Activated T-helper 1 cell treated with anti-CD3 and anti-CD28 coated beads, Interleukin-2, amount 50 U/mL, for 16 hours (primary cell): Measurements from ENCODE around the gene YRDC.

ENCODE experiments used
- DNase-seq, 2 donors: peaks; one replicate each; pipeline ENCODE4 v3.0.0-alpha.2; 2020; ENCODE audit warnings: low read depth in 1 of 2, low spot score in 1 of 2

YRDC gene

DNA sequence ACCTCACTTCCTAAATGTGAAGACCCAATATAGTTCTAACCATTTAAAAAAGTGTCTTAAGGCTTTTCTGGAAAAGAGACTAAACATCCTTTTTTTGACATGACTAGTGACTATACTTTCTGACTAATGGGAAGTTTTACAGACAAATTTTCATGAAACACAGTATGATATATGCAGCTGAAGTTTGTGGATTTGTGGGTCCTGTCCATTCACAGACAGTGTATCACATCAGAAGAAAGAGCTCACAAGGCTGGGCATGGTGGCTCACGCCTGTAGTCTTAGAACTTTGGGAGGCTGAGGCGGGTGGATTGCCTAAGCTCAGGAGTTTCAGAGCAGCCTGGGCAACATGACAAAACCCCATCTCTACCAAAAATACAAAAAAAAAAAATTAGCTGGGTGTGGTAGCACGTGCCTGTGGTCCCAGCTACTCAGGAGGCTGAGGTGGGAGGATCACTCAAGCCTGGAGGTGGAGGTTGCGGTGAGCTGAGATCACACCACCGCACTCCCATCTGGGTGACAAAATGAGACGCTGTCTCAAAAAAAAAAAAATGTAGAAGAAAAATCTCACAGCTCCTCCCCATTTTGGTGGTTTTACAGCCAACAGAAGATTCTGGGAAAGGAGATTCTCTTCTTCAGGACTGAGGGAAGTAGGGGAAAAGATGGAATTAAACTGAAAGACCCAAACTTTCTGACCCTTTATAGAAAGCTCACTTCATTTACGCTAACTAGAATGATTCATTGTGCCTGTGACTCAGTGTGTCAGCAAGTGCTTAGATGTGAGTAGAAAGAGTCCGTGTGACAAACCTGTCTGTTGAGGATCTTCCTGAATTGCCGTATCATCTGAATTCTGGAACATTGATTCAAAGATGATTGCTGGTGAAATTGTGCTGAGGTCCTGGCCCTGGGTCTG lies 15.2 kb upstream of the YRDC start:
- no peak for DNase-seq

DNA sequence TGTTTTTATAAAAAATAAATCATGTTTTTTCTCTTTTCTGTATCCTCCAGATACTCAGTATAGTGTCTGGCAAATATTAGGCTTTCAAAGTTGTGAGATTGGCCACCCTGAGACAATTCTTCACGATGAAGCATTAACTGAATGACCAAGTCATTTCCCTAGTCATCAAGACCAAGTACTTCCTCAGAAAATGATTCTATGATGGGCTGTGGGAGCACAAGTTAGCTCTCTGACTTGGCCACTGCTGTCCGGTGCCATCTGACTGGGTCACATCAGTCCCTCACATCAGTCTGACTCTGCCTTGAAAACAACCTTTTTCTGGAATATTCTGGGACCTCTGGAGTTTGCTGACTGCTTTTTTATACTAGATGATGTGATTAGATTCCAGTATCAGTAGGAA lies 13.5 kb upstream of the YRDC start:
- no peak for DNase-seq

DNA sequence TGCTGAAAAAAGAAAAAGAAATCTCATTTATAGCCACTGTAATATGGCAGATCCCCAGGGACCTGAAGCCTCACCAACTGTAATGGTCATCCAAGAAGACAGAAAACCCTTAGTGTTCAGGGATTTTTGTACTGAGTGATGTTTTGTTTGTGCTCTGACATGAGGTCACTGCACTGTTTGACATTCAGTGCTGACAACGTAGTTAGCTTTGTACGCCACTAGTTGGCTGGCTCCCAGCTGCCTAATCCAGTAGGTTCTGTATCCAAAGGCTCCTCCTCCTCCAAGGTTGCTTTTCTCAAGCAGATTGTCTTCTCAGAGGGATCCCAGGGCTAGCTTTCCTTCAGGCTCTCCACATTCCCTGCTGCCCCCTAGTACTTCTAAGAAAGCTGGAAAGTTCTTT lies 9.5 kb upstream of the YRDC start:
- DNase-seq, result no peak

DNA sequence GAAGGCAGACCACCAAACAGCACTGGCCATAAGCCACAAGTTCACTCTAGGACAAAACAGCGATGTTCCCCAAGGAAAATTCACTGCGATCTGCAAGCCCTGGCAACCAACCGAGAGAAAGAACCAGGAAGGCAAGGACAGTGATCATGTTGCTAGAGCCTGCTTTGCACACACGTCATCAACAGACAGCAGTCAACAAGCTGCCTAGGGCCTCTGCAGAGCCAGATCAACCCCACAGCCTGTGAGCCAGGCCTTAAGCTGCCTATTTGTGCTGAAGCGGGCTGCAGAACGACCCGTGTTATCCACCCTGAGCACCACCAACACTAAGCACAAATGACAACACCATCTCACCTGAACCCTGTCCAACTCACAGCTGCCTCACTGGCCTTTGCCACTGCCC lies 6.2 kb upstream of the YRDC start:
- DNase-seq, result no peak

DNA sequence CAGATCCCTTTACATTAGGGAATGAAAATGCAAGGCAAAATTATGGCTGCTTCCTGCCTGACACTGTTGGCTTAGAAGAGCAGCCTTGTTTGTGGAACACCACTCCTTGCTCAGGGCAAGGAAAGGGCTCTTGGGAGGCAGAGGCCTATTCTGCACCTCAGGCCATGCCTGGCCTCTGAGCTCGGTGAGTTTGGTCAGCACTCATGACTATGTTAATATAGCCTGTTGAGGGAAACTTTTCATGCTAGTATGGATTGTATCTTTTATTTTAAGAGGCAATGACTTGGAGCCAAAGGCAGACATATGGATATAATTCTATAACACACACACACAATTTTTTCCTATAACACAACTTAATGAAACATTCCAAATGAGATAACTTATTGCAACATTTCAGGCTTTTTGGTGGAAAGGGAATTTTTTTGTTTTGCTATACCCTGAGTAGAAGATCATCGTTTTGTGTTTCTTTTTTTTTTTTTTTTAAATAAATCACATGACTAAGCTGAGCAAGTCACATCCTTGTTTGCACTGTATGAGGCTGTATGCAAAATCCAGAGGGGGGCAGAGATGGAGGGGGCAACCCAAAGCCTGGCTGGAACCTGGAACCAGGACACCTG lies 5.6 kb upstream of the YRDC start:
- DNase-seq, result no peak

DNA sequence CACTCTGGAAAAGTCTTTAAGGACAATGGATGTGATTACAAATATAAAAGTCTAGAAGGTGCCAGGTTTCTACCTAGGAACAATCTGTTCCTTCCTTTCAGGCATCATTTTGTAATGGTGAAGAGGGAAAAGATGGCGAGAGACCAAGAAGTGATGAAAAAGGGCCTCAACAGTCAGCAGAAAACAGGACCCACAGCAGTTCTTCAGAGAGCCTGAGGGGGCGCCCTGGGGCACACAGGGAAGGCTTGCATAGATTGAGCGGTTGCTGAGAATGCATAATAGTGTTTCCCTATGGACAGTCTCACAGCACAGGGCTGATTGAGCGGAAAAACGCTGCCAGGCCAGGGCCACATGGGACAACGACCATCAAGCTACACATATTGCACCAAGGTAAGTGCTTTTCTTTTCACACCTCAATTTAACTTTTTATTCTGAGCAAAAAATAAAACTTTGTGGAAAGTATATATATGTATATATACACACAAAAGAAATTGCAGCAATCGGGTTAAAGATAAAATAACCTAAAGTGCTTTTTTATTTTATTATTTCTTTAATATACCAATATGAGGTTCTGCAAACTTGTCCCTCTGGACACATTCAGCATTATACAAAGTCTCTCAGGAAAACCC lies 3.1 kb upstream of the YRDC start:
- peak; percentile 26 to 40 for DNase-seq

DNA sequence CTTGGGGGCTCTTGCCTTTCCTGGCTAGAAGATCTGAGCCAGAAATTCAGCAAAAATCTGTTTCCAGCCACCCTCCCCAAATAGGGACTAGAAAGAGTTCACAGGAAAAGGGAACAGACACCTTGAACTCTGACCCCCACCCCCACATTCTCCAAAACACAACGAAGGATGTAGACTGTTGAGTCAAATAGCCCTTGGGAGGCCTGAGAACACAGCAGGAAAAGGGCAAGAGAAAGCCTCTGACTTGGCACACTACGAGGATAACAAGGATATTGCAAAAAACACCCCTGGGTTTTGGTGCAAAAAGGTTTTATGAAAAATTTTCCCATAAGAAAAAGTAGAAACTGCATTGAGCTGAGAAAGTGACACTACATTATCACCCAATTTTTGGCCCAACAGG lies 1.9 kb upstream of the YRDC start:
- DNase-seq, result no peak

DNA sequence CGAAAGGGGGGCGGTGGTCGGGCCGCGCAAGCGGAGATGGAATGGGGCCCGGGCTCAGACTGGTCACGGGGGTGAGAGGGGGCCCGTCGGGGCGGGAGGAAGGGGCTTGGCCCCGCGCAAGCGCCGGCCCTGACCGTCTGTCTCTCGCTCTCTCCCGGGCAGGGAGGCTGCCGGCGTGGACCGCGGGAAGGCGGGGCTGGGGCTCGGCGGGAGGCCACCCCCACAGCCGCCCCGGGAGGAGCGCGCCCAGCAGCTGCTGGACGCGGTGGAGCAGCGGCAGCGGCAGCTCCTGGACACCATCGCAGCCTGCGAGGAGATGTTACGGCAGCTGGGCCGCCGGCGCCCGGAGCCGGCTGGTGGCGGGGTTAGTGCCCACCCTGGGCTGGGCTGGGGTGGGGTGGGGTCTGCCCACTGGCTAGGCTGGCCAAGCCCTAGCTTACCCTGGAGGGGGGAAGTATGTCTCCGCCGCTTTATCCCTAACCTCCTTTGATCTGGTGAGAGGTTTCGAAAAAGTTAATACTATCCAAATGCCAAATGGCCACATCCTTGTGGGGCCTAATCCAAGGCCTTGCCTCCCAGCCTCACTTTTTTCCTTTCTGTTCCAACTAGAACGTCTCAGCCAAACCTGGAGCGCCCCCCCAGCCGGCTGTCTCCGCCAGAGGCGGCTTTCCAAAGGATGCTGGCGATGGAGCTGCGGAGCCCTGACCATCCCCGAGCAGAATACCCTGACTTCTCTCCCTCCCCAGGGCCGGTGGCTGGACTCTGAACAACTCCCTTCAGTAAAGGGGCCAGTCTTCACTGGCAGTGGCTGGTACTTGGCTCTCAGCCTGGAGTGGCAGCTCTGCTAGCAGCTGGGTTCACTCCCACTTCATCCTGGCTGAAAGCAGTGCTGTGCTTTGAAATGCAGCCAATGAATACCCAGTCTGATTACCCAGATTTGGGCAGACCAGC lies 636 bp upstream of the YRDC start:
- no peak for DNase-seq

DNA sequence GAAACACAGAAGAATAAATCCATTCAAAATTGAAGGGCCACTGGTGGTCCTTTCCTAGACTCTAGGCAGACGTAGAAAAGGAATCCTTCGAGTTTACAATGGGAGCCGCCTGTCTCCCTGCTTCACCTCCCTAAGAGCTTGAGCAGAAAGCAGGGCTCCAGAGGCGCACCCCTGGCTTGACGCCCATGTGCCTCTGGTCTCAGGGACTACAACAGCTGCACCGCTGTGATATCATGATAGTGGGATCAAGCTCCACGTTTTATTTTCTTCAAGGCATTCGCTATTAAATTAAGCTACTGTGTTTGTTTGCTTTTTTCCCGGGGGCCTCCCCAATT lies 821 bp downstream of the YRDC start:
- DNase-seq, result no peak

DNA sequence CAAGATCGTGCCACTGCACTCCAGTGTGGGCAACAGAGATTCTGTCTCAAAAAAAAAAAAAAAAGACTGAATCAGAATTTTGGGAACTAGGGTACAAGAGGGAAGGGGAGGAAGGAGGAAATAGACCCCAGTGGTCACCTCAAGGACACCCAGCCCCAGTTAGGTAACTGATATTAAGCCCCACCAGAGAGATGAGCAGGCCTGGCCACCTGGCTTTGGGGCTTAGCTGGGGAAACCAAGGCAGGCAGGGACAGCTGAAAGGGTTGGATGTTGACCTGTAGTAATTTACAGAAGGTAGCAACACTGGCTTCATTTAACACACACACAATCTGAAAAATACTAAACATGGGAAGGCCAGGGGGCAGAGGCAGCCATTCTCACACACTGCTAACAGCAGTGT lies 5.6 kb downstream of the YRDC start:
- no peak for DNase-seq

DNA sequence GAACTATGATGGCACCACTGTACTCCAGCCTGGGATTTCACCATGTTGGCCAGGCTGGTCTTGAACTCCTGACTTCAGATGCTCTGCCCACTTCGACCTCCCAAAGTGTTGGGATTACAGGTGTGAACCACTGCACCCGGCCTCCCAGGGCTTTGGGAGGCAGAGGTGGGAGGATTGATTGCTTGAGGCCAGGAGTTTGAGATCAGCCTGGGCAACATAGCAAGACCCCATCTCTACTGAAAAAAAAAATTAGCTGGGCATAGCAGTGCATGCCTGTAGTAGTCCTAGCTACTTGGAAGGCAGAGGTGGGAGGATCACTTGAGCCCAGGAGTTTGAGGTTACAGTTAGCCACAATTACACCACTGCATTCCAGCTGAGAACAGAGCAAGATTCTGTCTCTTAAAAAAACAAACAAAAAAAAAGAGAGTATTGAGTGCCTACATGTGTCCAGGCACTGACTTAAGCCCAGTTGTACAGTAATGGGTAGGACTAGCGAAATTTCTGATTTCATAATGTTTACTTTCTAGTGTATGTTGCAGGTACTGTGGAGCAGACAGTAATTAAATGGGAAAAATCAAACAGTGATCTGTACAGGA lies 10.2 kb downstream of the YRDC start:
- no peak for DNase-seq

DNA sequence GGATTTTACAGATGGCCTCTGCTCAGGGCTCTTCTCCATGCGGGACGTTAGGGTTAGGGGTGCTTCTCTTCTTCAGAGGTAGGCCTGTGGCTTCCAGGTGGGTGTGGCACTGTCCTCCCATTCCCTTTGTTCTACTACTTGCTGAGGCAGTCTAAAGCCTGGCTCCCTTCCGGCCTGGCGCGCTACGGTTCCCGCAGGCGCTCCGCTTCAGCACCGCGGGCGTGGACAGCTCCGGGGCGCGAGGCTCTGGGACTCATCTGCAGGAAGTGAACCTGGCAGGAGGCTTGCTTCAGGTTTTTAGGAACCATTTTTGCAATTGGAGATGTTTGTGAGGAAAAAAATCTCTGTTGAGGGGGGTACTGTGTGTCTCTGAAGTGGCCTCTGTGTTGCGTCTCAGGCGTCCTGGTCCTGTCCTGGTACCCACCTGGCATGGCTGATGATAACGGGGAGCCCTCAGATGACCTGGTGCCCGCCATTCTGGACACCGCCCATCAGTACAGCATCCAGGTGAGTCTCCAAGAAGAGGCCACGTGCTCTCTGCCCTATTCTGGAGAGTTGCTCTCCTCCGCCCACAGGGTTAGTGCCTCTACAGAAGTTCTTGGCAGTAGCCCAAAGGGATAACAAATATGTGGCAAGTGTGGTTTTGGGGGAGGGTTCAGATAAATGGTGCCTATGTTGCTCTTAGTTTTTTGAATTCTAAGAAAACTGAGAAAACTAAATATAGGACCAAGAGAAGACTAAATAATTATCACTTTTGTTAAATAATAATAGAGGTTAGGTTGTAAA lies 12.5 kb downstream of the YRDC start:
- DNase-seq, result peak in 1 of 2 donors; percentile 17

DNA sequence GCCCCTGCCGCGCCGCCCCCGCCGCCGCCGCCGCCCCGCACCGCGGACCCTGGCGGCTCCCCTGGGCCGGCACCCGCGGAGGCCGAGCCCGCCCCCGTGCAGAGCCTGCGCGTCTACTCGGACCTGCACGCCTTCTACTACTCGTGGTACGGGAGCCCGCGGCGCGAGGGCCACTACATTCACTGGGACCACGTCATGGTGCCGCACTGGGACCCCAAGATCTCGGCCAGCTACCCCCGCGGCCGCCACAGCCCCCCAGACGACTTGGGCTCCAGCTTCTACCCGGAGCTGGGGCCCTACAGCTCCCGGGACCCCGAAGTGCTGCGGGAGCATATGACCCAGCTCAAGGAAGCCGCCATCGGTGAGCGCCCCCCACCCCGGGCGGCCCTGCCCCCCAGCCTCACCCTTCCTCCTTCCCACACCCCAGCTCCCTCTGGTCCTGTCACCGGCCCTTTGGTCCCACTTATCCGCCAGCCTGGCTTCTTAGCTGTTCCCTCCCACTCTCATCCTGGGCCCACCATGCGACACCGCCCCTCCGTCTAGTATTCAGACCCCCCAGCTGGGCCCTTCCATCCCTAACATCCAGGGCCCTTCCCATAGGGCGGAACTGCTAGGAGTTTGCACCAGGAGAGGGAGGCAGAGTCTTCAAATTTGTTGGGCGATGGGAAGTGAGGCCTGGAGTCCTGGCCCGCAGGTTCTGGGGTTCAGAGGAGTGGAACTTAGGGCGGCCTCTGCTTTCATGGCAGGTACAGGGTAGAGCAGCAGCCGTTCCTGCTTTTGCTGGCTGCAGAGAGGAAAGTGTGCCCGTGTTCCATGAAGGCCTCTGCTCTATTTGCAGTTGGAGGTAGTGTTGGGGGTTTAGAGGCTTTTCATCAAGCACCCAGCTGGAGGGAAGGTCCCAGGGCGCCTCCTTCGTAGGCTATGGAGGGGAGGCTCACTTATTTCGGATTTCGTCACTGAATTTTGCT lies 13.4 kb downstream of the YRDC start:
- DNase-seq, result no peak

DNA sequence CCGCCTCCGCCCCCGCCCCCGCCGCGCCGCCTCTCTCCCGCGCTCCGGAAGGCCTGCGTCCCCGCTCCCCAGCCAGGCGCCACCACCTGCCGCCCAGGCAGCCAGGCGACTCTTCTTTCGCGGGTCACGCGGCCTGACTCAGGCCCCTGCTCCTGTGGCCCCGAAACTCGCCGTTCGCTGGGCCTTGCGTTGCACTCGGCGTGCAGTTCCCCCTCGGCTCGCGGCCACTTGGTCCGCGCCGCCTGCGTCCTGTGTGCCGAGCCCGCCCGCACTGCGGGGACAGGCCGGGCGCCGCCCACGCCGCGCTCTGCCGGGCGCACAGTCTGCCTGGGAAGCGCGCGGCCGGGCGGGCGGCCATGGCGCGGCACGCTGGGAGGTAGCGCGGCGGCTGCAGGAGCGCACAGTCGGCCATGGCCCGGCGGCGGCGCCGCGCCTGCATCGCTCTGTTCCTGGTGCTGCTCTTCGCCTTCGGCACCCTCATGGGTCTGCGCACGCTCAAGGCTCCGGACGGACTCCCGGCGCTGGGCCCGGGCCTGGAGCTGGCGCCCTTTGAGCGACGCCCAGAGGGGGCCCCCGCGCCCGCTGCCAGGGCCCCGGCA lies 14.1 kb downstream of the YRDC start, which contains the start of gene MANEAL:
TSS of gene MANEAL (plus strand) at position 75 of the 599 bp plus-strand sequence. CDS start at position 411, 336 bp downstream.
- DNase-seq, result no peak

DNA sequence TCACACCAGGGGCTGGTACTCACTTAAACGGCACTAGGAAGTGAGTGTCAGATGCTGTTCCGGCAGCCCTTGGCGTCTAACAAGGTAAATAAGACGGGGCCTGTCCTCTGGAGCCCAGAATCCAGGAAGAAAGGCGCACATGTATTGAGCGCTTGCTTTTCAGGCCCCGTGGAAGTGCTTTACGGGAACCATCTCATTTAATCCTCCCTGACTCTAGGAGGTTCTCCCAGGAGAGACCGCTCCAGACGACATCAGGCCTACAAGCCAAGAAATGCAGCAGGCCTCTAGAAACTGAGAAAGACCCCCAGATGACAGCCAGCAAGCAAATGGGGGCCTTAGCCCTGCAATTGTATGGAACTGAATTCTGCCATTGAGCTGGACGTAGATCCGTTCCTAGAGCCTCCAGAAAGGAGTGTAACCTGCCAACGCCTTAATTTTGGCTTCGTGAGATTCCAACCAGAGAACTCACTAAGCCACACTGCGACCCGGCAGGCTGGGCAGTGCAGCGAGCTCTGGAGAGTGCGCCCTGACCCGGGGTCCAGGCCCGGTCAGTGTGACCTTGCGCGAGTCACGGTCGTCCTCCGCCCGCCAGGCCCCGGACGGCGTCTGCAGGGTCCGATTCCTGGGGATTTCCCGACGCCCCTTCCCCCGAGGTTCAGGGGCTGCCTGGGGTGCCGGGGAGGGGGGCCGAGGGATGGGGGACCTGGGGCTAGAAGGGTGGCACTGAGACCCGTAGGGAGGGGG lies 14.9 kb downstream of the YRDC start:
- DNase-seq, result no peak

DNA sequence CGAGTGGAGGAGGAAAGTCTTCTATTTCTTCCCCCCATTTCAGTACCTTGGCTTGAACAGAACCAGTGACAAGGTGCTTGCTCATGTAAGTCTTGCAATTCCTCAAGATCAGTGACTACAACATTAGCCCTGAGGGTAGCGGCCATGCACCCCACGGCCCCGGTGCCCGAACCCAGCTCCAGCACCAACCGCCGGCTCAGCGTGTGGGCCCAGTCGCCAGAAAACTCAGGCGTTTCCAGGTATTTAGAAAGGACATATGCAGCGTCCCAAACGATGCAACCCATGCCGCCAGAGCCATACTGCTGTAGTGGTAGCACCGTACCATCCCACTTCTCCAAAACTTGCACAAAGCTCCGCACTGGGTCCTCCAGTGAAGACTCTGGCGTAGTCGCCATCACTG lies 25.5 kb downstream of the YRDC start:
- DNase-seq, result no peak

DNA sequence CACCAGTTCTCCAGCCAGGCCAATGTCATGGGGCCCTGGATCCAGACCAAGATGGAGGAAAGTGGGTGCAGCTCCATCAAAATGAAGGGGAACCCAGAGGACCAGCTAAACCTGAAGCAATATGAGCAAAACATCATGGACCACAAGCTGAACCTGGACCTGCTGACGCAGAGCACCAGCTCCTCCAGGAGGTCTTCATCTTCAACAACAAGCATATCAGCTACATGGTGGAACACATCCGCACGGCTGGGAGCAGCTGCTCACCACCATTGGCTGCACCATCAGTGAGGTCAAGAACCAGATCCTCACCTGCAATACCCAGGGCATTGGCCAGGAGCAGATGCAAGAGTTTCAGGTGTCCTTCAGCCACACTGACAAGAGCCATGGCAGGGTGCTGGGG lies 29.4 kb downstream of the YRDC start:
- DNase-seq, result no peak
